Hepatocyte (in vitro differentiated cells): ENCODE measurements around the gene FTCD.

Source experiments
- EZH2 ChIP-seq: fragments of 200-600 bp; sonication (generic); IDR thresholded peaks from 2 replicates; pipeline ENCODE4 v1.6.1; 2016; ENCODE audit warnings: antibody characterized with exemption, mild to moderate bottlenecking, borderline replicate concordance
- EZH2phosphoT487 ChIP-seq: fragments of 200-600 bp; sonication (generic); IDR thresholded peaks from one replicate; pipeline ENCODE4 v1.6.1; 2018; ENCODE audit warnings: antibody characterized with exemption, mild to moderate bottlenecking, low read depth, moderate library complexity; ENCODE audit not compliant: unreplicated experiment, severe bottlenecking

DNA sequence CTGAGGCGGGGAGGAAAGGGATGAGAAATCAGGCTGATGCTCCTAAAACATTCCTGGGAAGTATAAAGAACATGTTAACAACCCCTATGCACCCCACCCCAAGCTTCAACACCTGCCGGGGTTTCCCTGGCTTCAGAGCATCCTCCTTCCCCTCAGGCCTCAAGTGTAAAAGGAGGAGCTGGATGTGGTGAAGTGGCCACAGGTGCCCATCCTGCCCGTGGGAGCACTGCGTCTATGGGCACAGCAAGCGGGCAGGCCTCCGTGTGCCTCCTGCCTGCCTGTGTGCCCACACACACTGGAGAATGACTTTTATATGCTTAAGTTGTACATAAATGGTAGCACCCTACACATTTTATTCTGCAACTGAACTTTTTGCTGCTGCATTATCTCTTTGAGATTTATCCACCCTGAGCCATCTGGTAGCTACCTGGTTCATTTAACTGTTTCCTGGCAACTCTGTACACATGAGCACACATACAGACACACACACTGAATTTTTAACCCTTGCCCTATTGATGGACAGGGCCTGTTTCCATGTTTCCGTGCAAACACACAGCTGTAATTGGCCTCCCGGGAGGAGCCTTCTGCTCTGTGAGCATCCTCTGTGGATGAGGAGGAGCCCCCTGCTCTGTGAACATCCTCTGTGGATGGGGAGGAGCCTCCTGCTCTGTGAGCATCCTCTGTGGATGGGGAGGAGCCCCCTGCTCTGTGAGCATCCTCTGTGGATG, 13.4 kb upstream of the FTCD start:
- TF ChIP-seq EZH2phosphoT487: no peak
- no peak for TF ChIP-seq EZH2
